Measurements from ENCODE around the gene PPIE. TPM values are rescaled to one million over a fixed set of nuclear protein-coding genes. Genes with fewer than 3 reads are reported as not detected.
A peak's percentile ranks its signal among the peaks of the same experiment; 100 is the strongest.
"Not testable (repeated sequence)": the region's sequence is repeated elsewhere in the genome, so short reads cannot be mapped to it uniquely, and the experiment has no call there.

PPIE gene
- total and polyA plus RNA-seq, 8 donors, result 34.2 to 74.9 (median 68.0) TPM

- DNase-seq (no peak), ATAC-seq (no peak)
- Histone ChIP-seq H3K4me1 (no peaks in the 10 kb centered on the region), H3K4me3 (no peak overlapping the region), H3K27ac (no peak overlapping the region), H3K9me3 (no peaks in the 10 kb centered on the region), H3K36me3 (peaks cover 0 to 43% of the 10 kb centered on the region in 2 donors), H3K27me3 (no peaks in the 10 kb centered on the region)
- no peak for TF ChIP-seq CTCF (IDR thresholded peaks at IDR 0.05)
- intact Hi-C loops (cut with DNase I), result no loop called here
Observed at GRCh38 chr1:39760074-39761008, 21.7 kb downstream of the PPIE start.

- Histone ChIP-seq H3K4me3 (no peak overlapping the region), H3K36me3 (peaks cover 0 to 36% of the 10 kb centered on the region in 2 donors), H3K4me1 (no peaks in the 10 kb centered on the region), H3K9me3 (no peaks in the 10 kb centered on the region), H3K27ac (no peak overlapping the region), H3K27me3 (no peaks in the 10 kb centered on the region)
- intact Hi-C loops (cut with DNase I), result no loop called here
- ATAC-seq (no peak), DNase-seq (no peak)
- TF ChIP-seq CTCF (IDR thresholded peaks at IDR 0.05), result no peak
Observed at GRCh38 chr1:39761016-39761415, 22.3 kb downstream of the PPIE start.

- peaks cover 0 to 32% of the 10 kb centered on the region in 2 donors for H3K36me3 ChIP-seq
- no peaks in the 10 kb centered on the region for H3K27me3 ChIP-seq
- H3K27ac ChIP-seq, result no peak overlapping the region
- no peak overlapping the region for H3K4me3 ChIP-seq
- intact Hi-C loops (cut with DNase I), result no loop called here
- H3K9me3 ChIP-seq, result no peaks in the 10 kb centered on the region
- DNase-seq (no peak), ATAC-seq (no peak)
- H3K4me1 ChIP-seq, result no peaks in the 10 kb centered on the region
- TF ChIP-seq CTCF (IDR thresholded peaks at IDR 0.05), result no peak
Observed at GRCh38 chr1:39761557-39762260, 23.0 kb downstream of the PPIE start.

- H3K4me3 ChIP-seq, result no peak overlapping the region
- H3K27me3 ChIP-seq, result no peaks in the 10 kb centered on the region
- H3K4me1 ChIP-seq, result no peaks in the 10 kb centered on the region
- H3K27ac ChIP-seq, result no peak overlapping the region
- H3K36me3 ChIP-seq, result peaks cover 0 to 20% of the 10 kb centered on the region in 2 donors
- no peak for DNase-seq
- TF ChIP-seq CTCF (IDR thresholded peaks at IDR 0.05), result no peak
- ATAC-seq, result no peak
- H3K9me3 ChIP-seq, result no peaks in the 10 kb centered on the region
- intact Hi-C loops (cut with DNase I), result no loop called here
Observed at GRCh38 chr1:39762550-39763540, 24.2 kb downstream of the PPIE start.

DNA sequence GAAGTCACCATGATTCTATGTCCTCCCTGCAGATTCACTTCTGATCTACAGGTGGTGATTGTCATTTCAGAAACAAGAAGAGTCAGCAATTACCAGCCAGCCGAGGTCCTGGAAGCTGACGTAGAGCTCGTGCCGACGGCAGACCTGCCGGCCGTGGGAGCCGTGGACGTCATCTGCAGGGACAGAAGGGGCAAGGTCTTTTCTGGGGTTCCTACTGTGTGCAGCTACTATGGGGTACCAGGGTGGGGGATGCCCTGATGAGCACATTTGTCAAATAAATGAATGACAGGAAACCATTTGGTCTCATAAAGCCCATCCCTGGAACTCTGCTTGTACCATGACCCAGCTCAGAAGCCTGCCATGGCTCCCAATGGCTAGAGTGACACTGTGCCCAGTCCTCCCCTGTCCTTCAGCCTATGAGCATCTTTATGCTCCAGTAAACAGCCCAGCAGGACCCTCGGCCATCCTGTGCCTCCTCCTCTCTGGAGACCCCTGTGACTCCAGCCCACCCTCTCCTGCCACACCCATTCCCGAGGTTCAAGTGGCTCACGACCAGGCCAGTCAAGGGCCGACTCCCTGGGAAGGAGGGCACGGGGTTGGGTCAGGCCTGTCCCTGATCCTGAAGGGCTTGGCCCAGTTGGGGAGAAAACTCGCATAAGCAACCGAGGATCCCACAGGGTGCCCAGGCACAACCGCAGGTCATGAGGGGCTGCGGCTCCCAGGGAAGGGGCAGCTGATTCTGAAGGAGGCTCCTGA, 25.1 kb downstream of the PPIE start:
- peaks cover 0 to 11% of the 10 kb centered on the region in 2 donors for H3K36me3 ChIP-seq
- H3K4me1 ChIP-seq; H3K27me3 ChIP-seq; H3K9me3 ChIP-seq; intact Hi-C loops (cut with DNase I); H3K27ac ChIP-seq; H3K4me3 ChIP-seq: not testable (repeated sequence)
- DNase-seq, result peak in 1 of 4 donors; percentile 74
- peak; percentile 20 for ATAC-seq

DNA sequence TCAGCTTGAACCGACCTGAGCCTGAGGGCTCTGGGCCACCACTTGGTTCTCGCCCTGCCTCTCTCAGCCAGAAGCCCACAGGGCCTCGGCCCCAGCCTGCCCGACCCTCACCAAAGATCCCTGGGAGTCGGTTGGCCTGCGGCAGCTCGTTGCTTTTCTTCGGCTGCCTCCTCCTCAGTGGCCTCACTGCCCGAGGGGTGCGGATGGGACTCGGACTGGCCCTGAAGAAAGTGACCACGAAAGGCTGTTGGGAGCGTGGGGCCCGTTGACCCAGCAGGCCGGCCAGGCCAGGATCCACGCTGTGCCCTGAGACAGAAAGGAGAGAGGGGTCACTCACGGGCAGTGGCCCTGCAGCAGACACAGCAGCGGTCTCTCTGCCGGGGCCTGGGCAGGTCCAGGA, 25.8 kb downstream of the PPIE start:
- H3K27me3 ChIP-seq; H3K36me3 ChIP-seq; H3K27ac ChIP-seq; H3K4me3 ChIP-seq; H3K4me1 ChIP-seq; intact Hi-C loops (cut with DNase I); ATAC-seq; DNase-seq; H3K9me3 ChIP-seq: not testable (repeated sequence)

GRCh38 chr1:39766466-39766865, 27.8 kb downstream of the PPIE start:
- intact Hi-C loops (cut with DNase I); H3K27ac ChIP-seq; DNase-seq; H3K36me3 ChIP-seq; H3K4me1 ChIP-seq; ATAC-seq; H3K9me3 ChIP-seq; H3K4me3 ChIP-seq; H3K27me3 ChIP-seq: not testable (repeated sequence)
